NCI-H748 (cell line): ENCODE measurements around the gene SNAP25.

Experiments used
- DNase-seq: peaks from one replicate; lab custom pipeline; 2025; ENCODE audit not compliant: unreplicated experiment; lab: John Stamatoyannopoulos, UW

SNAP25 gene

GRCh38 chr20:10261702-10262101, 43.1 kb downstream of the SNAP25 start:
- DNase-seq = no peak

- DNase-seq = peak; percentile 93
These were observed 44.9 kb downstream of the SNAP25 start for GRCh38 chr20:10263385-10264165.

- DNase-seq = no peak
These were observed 45.5 kb downstream of the SNAP25 start for GRCh38 chr20:10264166-10264558.

GRCh38 chr20:10268636-10269035, 50.0 kb downstream of the SNAP25 start:
- no peak for DNase-seq

- no peak for DNase-seq
These were observed 52.0 kb downstream of the SNAP25 start for GRCh38 chr20:10270630-10271029.

GRCh38 chr20:10271494-10272219, 53.0 kb downstream of the SNAP25 start:
- no peak for DNase-seq

GRCh38 chr20:10276878-10277580, 58.4 kb downstream of the SNAP25 start:
- DNase-seq = no peak

GRCh38 chr20:10277616-10278015, 59.0 kb downstream of the SNAP25 start:
- DNase-seq = no peak

GRCh38 chr20:10278412-10278811, 59.8 kb downstream of the SNAP25 start:
- DNase-seq = no peak

- DNase-seq = no peak
These were observed 61.6 kb downstream of the SNAP25 start for GRCh38 chr20:10280018-10280908.

- DNase-seq = no peak
These were observed 63.3 kb downstream of the SNAP25 start for GRCh38 chr20:10281911-10282310.

GRCh38 chr20:10282979-10283456, 64.4 kb downstream of the SNAP25 start:
- DNase-seq = no peak

GRCh38 chr20:10286356-10286755, 67.7 kb downstream of the SNAP25 start:
- no peak for DNase-seq

- DNase-seq = no peak
These were observed 69.8 kb downstream of the SNAP25 start for GRCh38 chr20:10288421-10288820.

- DNase-seq = no peak
These were observed 70.5 kb downstream of the SNAP25 start for GRCh38 chr20:10288954-10289646.

GRCh38 chr20:10291568-10292248, 73.1 kb downstream of the SNAP25 start:
- no peak for DNase-seq

GRCh38 chr20:10297223-10297622, 78.6 kb downstream of the SNAP25 start:
- DNase-seq = no peak

GRCh38 chr20:10297684-10298240, 79.1 kb downstream of the SNAP25 start:
- DNase-seq = no peak
